ENCODE measurements around the gene TACR2.

DNA sequence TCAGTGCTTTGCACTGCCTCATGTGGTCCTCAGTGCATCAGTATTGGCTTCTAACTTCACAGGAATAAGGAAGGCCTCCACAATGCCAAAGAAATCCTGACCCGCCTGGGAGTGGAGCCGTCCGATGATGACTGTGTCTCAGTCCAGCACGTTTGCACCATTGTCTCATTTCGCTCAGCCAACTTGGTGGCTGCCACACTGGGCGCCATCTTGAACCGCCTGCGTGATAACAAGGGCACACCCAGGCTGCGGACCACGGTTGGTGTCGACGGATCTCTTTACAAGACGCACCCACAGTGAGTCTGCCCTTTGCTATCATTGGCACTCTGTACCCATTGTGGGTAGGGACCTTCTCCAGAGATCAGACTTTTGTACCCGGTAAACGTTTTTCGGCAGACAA, 36.9 kb downstream of the TACR2 start:
- TF ChIP-seq, protein P1, sequence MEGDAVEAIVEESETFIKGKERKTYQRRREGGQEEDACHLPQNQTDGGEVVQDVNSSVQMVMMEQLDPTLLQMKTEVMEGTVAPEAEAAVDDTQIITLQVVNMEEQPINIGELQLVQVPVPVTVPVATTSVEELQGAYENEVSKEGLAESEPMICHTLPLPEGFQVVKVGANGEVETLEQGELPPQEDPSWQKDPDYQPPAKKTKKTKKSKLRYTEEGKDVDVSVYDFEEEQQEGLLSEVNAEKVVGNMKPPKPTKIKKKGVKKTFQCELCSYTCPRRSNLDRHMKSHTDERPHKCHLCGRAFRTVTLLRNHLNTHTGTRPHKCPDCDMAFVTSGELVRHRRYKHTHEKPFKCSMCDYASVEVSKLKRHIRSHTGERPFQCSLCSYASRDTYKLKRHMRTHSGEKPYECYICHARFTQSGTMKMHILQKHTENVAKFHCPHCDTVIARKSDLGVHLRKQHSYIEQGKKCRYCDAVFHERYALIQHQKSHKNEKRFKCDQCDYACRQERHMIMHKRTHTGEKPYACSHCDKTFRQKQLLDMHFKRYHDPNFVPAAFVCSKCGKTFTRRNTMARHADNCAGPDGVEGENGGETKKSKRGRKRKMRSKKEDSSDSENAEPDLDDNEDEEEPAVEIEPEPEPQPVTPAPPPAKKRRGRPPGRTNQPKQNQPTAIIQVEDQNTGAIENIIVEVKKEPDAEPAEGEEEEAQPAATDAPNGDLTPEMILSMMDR (IDR thresholded peaks at IDR 0.05), result no peak
- no peak for TF ChIP-seq POLR2A (IDR thresholded peaks at IDR 0.05)

Data from upper lobe of left lung (tissue), 4 donors.